IPS-18a (cell line): ENCODE results near the gene LURAP1L.
"Not testable (repeated sequence)": the region's sequence is repeated elsewhere in the genome, so short reads cannot be mapped to it uniquely, and the experiment has no call there.

ENCODE experiments used
- H3K27ac ChIP-seq: one replicate; pipeline ENCODE4 v1.5.1; 2013; ENCODE audit warnings: low read length
- H3K27me3 ChIP-seq: one replicate; pipeline ENCODE4 v1.6.1; 2013; ENCODE audit warnings: mild to moderate bottlenecking, low read length; ENCODE audit not compliant: control insufficient read depth, insufficient read depth
- H3K36me3 ChIP-seq: one replicate; pipeline ENCODE4 v1.6.1; 2013; ENCODE audit warnings: low read depth, low read length; ENCODE audit not compliant: control insufficient read depth
- H3K4me1 ChIP-seq: one replicate; pipeline ENCODE4 v1.6.1; 2013; ENCODE audit warnings: low read depth, low read length; ENCODE audit not compliant: control insufficient read depth
- H3K4me3 ChIP-seq: one replicate; pipeline ENCODE4 v1.5.1; 2013; ENCODE audit warnings: low read length
- H3K9ac ChIP-seq: one replicate; pipeline ENCODE4 v1.6.1; 2013; ENCODE audit warnings: mild to moderate bottlenecking, low read length, moderate library complexity
- H3K9me3 ChIP-seq: one replicate; pipeline ENCODE4 v1.6.1; 2013; ENCODE audit warnings: low read depth, low read length; ENCODE audit not compliant: control insufficient read depth

LURAP1L gene

DNA sequence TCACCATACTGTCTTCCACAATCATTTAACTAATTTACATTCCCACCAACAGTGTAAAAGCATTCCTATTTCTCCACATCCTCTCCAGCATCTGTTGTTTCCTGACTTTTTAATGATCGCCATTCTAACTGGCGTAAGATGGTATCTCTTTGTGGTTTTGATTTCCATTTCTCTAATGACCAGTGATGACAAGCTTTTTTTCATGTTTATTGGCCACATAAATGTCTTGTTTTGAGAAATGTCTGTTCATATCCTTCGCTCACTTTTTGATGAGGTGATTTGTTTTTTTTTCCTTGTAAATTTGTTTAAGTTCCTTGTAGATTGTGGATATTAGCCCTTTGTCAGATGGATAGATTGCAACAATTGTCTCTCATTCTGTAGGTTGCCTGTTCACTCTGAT lies 90.6 kb downstream of the LURAP1L start:
- H3K9me3 ChIP-seq, H3K4me1 ChIP-seq, H3K27ac ChIP-seq, H3K4me3 ChIP-seq, H3K36me3 ChIP-seq, H3K27me3 ChIP-seq, H3K9ac ChIP-seq: not testable (repeated sequence)
